Fibroblast of peridontal ligament (primary cell): ENCODE measurements around the gene MBOAT2.

Experiments used
- DNase-seq: peaks from one replicate; pipeline ENCODE4 v3.0.0-alpha.2; 2010; ENCODE audit errors: extremely low read depth

MBOAT2 gene

GRCh38 chr2:8821276-8822217 is 181.9 kb downstream of the MBOAT2 start:
- DNase-seq: peak; percentile 77

GRCh38 chr2:8819948-8820347 is 183.5 kb downstream of the MBOAT2 start:
- no peak for DNase-seq

- DNase-seq: peak; percentile 14
These were observed 184.3 kb downstream of the MBOAT2 start for GRCh38 chr2:8819194-8819593.

- no peak for DNase-seq
These were observed 186.3 kb downstream of the MBOAT2 start for GRCh38 chr2:8817221-8817620.

- no peak for DNase-seq
These were observed 196.4 kb downstream of the MBOAT2 start for GRCh38 chr2:8806885-8807704.

GRCh38 chr2:8805278-8806210 is 197.9 kb downstream of the MBOAT2 start:
- no peak for DNase-seq

- DNase-seq: peak; percentile 89
These were observed 199.7 kb downstream of the MBOAT2 start for GRCh38 chr2:8803658-8804379.

GRCh38 chr2:8802741-8803140 is 200.7 kb downstream of the MBOAT2 start:
- no peak for DNase-seq
